Neural cell (in vitro differentiated cells): ENCODE data around the gene LHX5. TPM values are rescaled to one million over a fixed set of nuclear protein-coding genes. Genes with fewer than 3 reads are reported as not detected.

Experiments
- H2AFZ ChIP-seq: fragments of 200-600, 300-800 bp; sonication (generic), shearing (Covaris generic); 2 replicates; pipeline ENCODE4 v1.6.0; 2014; ENCODE audit warnings: low read depth, mild to moderate bottlenecking, antibody characterized with exemption, low read length, moderate library complexity
- H3F3A ChIP-seq: fragments of 200-600 bp; shearing (Covaris generic); 2 replicates; pipeline ENCODE4 v1.6.1; 2016; ENCODE audit warnings: mild to moderate bottlenecking, moderate library complexity, mixed read lengths, antibody characterized with exemption, low read length; ENCODE audit not compliant: insufficient read depth, poor library complexity, severe bottlenecking
- H3K27ac ChIP-seq: fragments of 200-600, 300-800 bp; sonication (generic), shearing (Covaris generic); 2 replicates; pipeline ENCODE4 v1.5.1; 2014; ENCODE audit warnings: mild to moderate bottlenecking, low read length, moderate library complexity
- H3K27me3 ChIP-seq: fragments of 300-800, 200-600 bp; sonication (generic), shearing (Covaris generic); 2 replicates; pipeline ENCODE4 v1.6.0; 2014; ENCODE audit warnings: mild to moderate bottlenecking, low read depth, low read length, moderate library complexity; ENCODE audit not compliant: insufficient read depth
- H3K36me3 ChIP-seq: fragments of 300-800, 200-600 bp; sonication (generic), shearing (Covaris generic); 2 replicates; pipeline ENCODE4 v1.5.1; 2014; ENCODE audit warnings: mild to moderate bottlenecking, antibody characterized with exemption, low read length, moderate library complexity; ENCODE audit not compliant: insufficient read depth
- H3K4me2 ChIP-seq: fragments of 300-800, 200-600 bp; sonication (generic), shearing (Covaris generic); 2 replicates; pipeline ENCODE4 v1.6.0; 2014; ENCODE audit warnings: mild to moderate bottlenecking, low read length
- H3K4me3 ChIP-seq: fragments of 300-800, 200-600 bp; sonication (generic), shearing (Covaris generic); 2 replicates; pipeline ENCODE4 v1.5.1; 2014; ENCODE audit warnings: mild to moderate bottlenecking, low read length, moderate library complexity
- H3K79me2 ChIP-seq: fragments of 200-600 bp; shearing (Covaris generic); replicated peaks from 2 replicates; pipeline ENCODE4 v1.6.0; 2014; ENCODE audit warnings: mild to moderate bottlenecking, low read length, moderate library complexity; ENCODE audit not compliant: insufficient read depth
- H3K9ac ChIP-seq: fragments of 300-800, 200-600 bp; sonication (generic), shearing (Covaris generic); 2 replicates; pipeline ENCODE4 v1.6.1; 2016; ENCODE audit warnings: mild to moderate bottlenecking, low read length, mixed read lengths
- H3K9me2 ChIP-seq: fragments of 200-600 bp; shearing (Covaris generic); 2 replicates; pipeline ENCODE4 v1.6.1; 2016; ENCODE audit warnings: mild to moderate bottlenecking, low read length, mixed read lengths; ENCODE audit not compliant: insufficient read depth
- H3K9me3 ChIP-seq: fragments of 200-600, 300-800 bp; sonication (generic), shearing (Covaris generic); 2 replicates; pipeline ENCODE4 v1.6.1; 2016; ENCODE audit warnings: mild to moderate bottlenecking, mixed run types, low read length, moderate library complexity, mixed read lengths
- H4K20me1 ChIP-seq: fragments of 200-600 bp; shearing (Covaris generic); 2 replicates; pipeline ENCODE4 v1.6.1; 2016; ENCODE audit warnings: mild to moderate bottlenecking, mixed run types; ENCODE audit not compliant: insufficient read depth
- EP300 ChIP-seq: fragments of 450-650 bp; conservative IDR thresholded peaks from 2 replicates; pipeline ENCODE4 v1.6.1; 2014; ENCODE audit warnings: antibody characterized with exemption, mild to moderate bottlenecking, moderate library complexity; ENCODE audit not compliant: poor library complexity, severe bottlenecking
- EZH2 ChIP-seq: fragments of 200-600, 300-800 bp; shearing (Covaris generic), sonication (generic); IDR thresholded peaks from 2 replicates; pipeline ENCODE4 v1.6.1; 2014; ENCODE audit warnings: antibody characterized with exemption, low read length, borderline replicate concordance, mild to moderate bottlenecking; ENCODE audit not compliant: insufficient read depth, poor library complexity, severe bottlenecking
- MXI1 ChIP-seq: fragments of 450-650 bp; conservative IDR thresholded peaks from 2 replicates; pipeline ENCODE4 v1.6.1; 2014; ENCODE audit warnings: antibody characterized with exemption, mild to moderate bottlenecking; ENCODE audit not compliant: poor library complexity, severe bottlenecking
- POLR2AphosphoS5 ChIP-seq: IDR thresholded peaks from 2 replicates; pipeline ENCODE4 v1.6.1; 2012
- RAD21 ChIP-seq: fragments of 450-650 bp; conservative IDR thresholded peaks from 2 replicates; pipeline ENCODE4 v1.6.1; 2014; ENCODE audit warnings: antibody characterized with exemption, mild to moderate bottlenecking, moderate library complexity
- SMC3 ChIP-seq: fragments of 450-650 bp; conservative IDR thresholded peaks from 2 replicates; pipeline ENCODE4 v1.6.1; 2014; ENCODE audit warnings: antibody characterized with exemption, mild to moderate bottlenecking, moderate library complexity; ENCODE audit not compliant: poor library complexity
- TAF1 ChIP-seq: IDR thresholded peaks from 2 replicates; pipeline ENCODE4 v1.6.1; 2012; ENCODE audit warnings: low read depth
- polyA plus RNA-seq: library from polyadenylated mRNA; depleted of rRNA; stranded (reverse); fragments of >200 nt; gene quantifications from 2 replicates; pipeline ENCODE4 v1.2.3, GENCODE V29; 2014
- TF ChIP-seq, protein P1 (sequence below): IDR thresholded peaks from 2 replicates; pipeline ENCODE4 v1.6.1; 2012; ENCODE audit warnings: borderline replicate concordance
- TF ChIP-seq, protein P2 (sequence below): fragments of 450-650 bp; IDR thresholded peaks from 2 replicates; pipeline ENCODE4 v1.5.1; 2014; ENCODE audit warnings: antibody characterized with exemption, mild to moderate bottlenecking, moderate library complexity; ENCODE audit not compliant: poor library complexity, severe bottlenecking

Gene LHX5
- polyA plus RNA-seq, 1 donor from 2014 or later: 3.8 TPM

DNA sequence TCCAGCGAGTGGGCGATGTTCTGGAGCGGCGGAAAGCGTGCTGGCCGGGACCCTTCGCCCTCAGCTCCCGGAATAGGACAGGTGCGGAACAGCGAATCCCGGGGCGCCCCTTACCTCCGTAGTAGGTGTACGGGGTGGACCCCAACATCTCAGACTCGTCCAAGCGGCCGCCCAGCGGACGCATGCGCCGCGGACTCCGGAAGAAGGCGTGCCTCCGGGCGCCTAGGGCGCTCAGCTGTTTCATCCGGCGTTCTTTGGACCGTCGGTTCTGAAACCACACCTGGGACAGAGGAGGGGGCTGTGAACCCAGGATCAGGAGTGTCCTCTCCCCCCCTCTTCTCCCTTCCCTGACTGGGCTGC is 4.5 kb downstream of the LHX5 start:
- H3K9ac ChIP-seq: no peak overlapping the region
- no peaks in the 10 kb centered on the region for H4K20me1 ChIP-seq
- H3K36me3 ChIP-seq: no peaks in the 10 kb centered on the region
- no peaks in the 10 kb centered on the region for H3F3A ChIP-seq
- H3K9me2 ChIP-seq: no peaks in the 10 kb centered on the region
- H3K4me2 ChIP-seq: no peak overlapping the region
- H3K27ac ChIP-seq: no peak overlapping the region
- no peak overlapping the region for H2AFZ ChIP-seq
- no peaks in the 10 kb centered on the region for H3K79me2 ChIP-seq
- TF ChIP-seq, protein P1, sequence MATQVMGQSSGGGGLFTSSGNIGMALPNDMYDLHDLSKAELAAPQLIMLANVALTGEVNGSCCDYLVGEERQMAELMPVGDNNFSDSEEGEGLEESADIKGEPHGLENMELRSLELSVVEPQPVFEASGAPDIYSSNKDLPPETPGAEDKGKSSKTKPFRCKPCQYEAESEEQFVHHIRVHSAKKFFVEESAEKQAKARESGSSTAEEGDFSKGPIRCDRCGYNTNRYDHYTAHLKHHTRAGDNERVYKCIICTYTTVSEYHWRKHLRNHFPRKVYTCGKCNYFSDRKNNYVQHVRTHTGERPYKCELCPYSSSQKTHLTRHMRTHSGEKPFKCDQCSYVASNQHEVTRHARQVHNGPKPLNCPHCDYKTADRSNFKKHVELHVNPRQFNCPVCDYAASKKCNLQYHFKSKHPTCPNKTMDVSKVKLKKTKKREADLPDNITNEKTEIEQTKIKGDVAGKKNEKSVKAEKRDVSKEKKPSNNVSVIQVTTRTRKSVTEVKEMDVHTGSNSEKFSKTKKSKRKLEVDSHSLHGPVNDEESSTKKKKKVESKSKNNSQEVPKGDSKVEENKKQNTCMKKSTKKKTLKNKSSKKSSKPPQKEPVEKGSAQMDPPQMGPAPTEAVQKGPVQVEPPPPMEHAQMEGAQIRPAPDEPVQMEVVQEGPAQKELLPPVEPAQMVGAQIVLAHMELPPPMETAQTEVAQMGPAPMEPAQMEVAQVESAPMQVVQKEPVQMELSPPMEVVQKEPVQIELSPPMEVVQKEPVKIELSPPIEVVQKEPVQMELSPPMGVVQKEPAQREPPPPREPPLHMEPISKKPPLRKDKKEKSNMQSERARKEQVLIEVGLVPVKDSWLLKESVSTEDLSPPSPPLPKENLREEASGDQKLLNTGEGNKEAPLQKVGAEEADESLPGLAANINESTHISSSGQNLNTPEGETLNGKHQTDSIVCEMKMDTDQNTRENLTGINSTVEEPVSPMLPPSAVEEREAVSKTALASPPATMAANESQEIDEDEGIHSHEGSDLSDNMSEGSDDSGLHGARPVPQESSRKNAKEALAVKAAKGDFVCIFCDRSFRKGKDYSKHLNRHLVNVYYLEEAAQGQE: no peak
- TF ChIP-seq MXI1: no peak
- no peak for TF ChIP-seq SMC3
- peak overlapping the region; percentile 68 for H3K4me3 ChIP-seq
- H3K9me3 ChIP-seq: peaks cover 26% of the 10 kb centered on the region
- H3K27me3 ChIP-seq: peaks cover 86% of the 10 kb centered on the region

DNA sequence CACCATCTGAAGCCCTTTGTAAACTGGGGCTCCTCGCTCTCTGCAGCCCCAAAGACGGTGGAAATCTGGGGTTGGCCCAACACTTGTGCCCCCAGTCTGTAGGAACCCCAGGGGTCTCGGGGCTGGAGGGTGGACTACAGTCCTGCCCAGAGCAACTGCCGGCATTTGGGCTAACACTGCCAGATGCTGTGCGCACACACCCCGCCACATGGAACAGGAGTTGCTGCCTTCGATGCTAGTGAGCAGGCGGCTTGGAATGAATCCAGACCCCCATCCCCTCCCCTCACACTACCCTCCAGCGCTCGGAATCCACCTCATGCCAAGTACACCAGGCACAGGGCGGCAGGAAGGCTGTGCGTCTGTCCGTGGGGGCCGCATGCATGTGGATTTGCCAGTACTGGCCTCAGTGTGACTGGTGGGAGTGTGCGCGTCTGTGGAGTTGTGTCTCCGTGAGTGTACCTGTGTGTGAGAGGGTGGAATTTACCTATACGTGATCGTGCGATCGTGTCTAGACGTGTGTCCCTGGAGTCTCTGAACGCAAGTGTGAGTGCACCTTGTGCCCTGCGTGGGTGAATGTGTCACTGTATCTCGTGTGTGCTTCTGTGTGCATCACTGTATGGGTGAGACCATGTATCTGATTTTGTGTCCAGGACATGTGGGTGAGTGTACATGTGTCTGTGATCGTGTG is 5.1 kb downstream of the LHX5 start:
- H2AFZ ChIP-seq: no peak overlapping the region
- H3K36me3 ChIP-seq: no peaks in the 10 kb centered on the region
- no peak overlapping the region for H3K27ac ChIP-seq
- H4K20me1 ChIP-seq: no peaks in the 10 kb centered on the region
- H3F3A ChIP-seq: no peaks in the 10 kb centered on the region
- peaks cover 81% of the 10 kb centered on the region for H3K27me3 ChIP-seq
- H3K9me3 ChIP-seq: peaks cover 26% of the 10 kb centered on the region
- no peak overlapping the region for H3K4me3 ChIP-seq
- H3K9me2 ChIP-seq: no peaks in the 10 kb centered on the region
- no peak overlapping the region for H3K9ac ChIP-seq
- H3K79me2 ChIP-seq: no peaks in the 10 kb centered on the region
- no peak overlapping the region for H3K4me2 ChIP-seq
- TF ChIP-seq RAD21 (no peak), EZH2 (no peak), EP300 (no peak), POLR2AphosphoS5 (no peak), SMC3 (no peak), MXI1 (no peak), TAF1 (no peak)
- TF ChIP-seq, protein P2, sequence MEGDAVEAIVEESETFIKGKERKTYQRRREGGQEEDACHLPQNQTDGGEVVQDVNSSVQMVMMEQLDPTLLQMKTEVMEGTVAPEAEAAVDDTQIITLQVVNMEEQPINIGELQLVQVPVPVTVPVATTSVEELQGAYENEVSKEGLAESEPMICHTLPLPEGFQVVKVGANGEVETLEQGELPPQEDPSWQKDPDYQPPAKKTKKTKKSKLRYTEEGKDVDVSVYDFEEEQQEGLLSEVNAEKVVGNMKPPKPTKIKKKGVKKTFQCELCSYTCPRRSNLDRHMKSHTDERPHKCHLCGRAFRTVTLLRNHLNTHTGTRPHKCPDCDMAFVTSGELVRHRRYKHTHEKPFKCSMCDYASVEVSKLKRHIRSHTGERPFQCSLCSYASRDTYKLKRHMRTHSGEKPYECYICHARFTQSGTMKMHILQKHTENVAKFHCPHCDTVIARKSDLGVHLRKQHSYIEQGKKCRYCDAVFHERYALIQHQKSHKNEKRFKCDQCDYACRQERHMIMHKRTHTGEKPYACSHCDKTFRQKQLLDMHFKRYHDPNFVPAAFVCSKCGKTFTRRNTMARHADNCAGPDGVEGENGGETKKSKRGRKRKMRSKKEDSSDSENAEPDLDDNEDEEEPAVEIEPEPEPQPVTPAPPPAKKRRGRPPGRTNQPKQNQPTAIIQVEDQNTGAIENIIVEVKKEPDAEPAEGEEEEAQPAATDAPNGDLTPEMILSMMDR: no peak
- TF ChIP-seq, protein P1: no peak
